Cardiac fibroblast (primary cell): ENCODE measurements around the gene KRT33B.
"Not testable (repeated sequence)": the region's sequence is repeated elsewhere in the genome, so short reads cannot be mapped to it uniquely, and the experiment has no call there.

Experiments used
- DNase-seq, 2 donors: peaks; one replicate each; pipeline versions ENCODE4 v3.0.0 to v3.0.0-alpha.2; 2010; ENCODE audit warnings: low read depth in 2 of 2
- H3K4me3 ChIP-seq, 2 donors: replicated peaks in 1 of 2; 1 replicate in 1 of 2; 2 replicates in 1 of 2; pipeline ENCODE4 v1.5.1; 2011; ENCODE audit warnings: low read depth in 2 of 2, low read length in 2 of 2, mild to moderate bottlenecking in 2 of 2, moderate library complexity in 1 of 2
- TF ChIP-seq, protein P1 (sequence below): IDR thresholded peaks from one replicate; pipeline ENCODE4 v1.5.1; 2011; ENCODE audit warnings: low read depth, mild to moderate bottlenecking, low read length, inconsistent platforms

KRT33B gene

GRCh38 chr17:41403404-41404023 lies 33.9 kb upstream of the KRT33B start:
- no peak overlapping the region for H3K4me3 ChIP-seq
- TF ChIP-seq, protein P1, sequence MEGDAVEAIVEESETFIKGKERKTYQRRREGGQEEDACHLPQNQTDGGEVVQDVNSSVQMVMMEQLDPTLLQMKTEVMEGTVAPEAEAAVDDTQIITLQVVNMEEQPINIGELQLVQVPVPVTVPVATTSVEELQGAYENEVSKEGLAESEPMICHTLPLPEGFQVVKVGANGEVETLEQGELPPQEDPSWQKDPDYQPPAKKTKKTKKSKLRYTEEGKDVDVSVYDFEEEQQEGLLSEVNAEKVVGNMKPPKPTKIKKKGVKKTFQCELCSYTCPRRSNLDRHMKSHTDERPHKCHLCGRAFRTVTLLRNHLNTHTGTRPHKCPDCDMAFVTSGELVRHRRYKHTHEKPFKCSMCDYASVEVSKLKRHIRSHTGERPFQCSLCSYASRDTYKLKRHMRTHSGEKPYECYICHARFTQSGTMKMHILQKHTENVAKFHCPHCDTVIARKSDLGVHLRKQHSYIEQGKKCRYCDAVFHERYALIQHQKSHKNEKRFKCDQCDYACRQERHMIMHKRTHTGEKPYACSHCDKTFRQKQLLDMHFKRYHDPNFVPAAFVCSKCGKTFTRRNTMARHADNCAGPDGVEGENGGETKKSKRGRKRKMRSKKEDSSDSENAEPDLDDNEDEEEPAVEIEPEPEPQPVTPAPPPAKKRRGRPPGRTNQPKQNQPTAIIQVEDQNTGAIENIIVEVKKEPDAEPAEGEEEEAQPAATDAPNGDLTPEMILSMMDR, result no peak
- DNase-seq, result peak in 1 of 2 donors; percentile 18

DNA sequence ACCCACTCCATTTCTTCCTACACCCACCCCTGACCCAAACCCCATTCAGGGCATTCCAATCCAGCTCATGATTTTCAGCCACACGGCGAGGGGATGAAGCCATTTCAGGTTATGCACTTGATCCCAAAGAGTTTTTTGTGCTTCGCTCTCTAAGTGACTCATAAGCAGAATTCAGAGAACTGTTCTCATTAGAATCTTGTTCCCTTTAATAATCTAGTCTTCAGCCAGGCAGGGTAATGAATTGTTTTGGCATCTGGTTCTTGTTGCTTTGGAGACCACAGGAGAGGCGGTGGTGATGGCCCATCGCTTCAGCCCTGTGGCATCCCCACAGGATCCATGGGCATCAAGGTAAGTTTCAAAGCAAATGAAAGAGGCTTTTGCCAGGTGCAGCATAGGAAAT lies 32.5 kb upstream of the KRT33B start:
- DNase-seq, result no peak
- TF ChIP-seq, protein P1, result no peak

GRCh38 chr17:41396996-41397660 lies 27.5 kb upstream of the KRT33B start, which contains the start of gene KRT31:
KRT31 (minus strand) TSS chr17:41397608; CDS start chr17:41397539, 69 bp downstream.
- H3K4me3 ChIP-seq, result no peak within 1 kb of the TSS
- DNase-seq, result no peak
- TF ChIP-seq, protein P1, result no peak

More for the DNA sequence above, 32.5 kb upstream of the KRT33B start:
- no peak overlapping the region for H3K4me3 ChIP-seq

DNA sequence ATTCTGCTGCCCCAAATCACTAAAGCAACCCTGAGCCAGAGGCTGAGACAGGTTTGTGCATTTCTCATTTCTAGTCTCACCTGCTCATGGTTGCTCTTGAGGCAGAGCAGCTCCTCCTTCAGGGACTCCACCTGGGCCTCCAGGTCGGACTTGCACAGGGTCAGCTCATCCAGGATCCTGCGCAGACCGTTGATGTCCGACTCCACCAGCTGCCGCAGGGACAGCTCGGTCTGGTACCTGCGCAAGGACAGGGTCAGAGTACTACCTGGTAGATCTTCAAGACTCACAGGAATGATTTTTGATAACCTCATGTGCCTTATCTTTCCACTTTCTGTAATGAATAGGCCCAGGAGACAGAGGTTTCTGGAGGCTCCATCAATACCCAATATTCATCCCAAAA lies 26.7 kb upstream of the KRT33B start:
- TF ChIP-seq, protein P1, result no peak
- no peak for DNase-seq
- no peak overlapping the region for H3K4me3 ChIP-seq

DNA sequence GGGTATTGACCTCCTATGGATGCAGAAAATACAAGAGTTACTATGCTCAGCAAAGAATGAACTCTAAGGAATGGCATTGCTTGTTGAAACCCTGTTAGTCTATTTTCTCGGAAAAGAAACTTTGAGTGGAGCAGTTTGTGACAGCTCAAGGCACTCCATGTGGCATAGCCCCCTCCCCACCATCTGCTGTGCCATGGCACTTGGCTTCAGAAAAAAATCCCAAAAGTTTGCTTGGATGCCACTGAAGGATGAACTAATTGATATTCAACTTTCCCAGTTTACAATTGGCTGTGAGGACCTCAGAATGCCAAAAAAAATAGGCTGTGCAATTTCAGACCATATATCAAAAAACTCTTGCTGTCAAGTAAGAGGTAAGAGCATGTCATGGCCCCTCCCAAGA lies 26.0 kb upstream of the KRT33B start:
- TF ChIP-seq, protein P1, result no peak
- no peak for DNase-seq
- no peak overlapping the region for H3K4me3 ChIP-seq

DNA sequence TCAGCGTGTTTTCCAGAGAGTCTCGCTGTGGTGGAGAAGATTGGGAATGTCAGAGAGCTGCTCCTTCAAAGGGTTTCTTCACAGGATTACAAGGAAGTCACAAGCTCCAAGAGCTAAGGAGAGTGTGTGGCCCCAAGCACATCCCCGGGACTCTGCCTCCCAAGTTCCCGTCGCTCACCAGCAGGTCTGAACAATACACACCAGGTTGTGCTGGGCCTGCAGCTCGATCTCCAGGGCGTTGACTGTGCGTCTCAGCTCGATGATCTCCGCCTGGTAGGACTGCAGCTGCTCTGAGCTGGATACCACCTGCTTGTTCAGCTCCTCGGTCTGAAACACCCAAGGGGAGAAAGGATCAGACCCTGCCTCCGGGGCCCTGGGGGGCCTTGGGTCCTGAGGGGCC lies 25.4 kb upstream of the KRT33B start:
- DNase-seq, result not testable (repeated sequence)

GRCh38 chr17:41394254-41394996 lies 24.8 kb upstream of the KRT33B start:
- TF ChIP-seq, protein P1, result no peak
- H3K4me3 ChIP-seq, result no peak overlapping the region
- no peak for DNase-seq

More for the DNA sequence above, 25.4 kb upstream of the KRT33B start:
- not testable (repeated sequence) for H3K4me3 ChIP-seq
